ENCODE results near the gene SLC44A5.
"Not testable (repeated sequence)": the region's sequence is repeated elsewhere in the genome, so short reads cannot be mapped to it uniquely, and the experiment has no call there.

The SLC44A5 gene

DNA sequence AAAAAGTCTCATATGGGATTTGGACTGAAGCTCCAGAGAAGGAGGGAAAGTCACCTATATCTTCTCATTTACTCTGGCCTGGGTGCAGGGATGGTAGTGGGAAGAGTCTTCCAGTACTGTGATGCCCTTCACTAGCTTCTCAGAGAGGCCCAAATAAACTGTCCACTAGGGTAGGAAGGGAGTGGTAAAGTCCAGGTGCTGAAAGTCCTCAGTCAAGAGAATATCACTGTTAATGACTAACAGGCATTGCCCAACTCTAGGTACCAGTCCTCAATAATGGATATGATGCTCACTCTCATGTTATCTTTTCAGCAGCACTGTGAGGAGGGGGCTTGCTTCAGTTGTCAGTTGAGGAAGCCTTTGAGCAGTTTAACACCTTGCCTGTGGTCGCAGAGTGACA, 412.8 kb downstream of the SLC44A5 start:
- TF ChIP-seq, protein P1, sequence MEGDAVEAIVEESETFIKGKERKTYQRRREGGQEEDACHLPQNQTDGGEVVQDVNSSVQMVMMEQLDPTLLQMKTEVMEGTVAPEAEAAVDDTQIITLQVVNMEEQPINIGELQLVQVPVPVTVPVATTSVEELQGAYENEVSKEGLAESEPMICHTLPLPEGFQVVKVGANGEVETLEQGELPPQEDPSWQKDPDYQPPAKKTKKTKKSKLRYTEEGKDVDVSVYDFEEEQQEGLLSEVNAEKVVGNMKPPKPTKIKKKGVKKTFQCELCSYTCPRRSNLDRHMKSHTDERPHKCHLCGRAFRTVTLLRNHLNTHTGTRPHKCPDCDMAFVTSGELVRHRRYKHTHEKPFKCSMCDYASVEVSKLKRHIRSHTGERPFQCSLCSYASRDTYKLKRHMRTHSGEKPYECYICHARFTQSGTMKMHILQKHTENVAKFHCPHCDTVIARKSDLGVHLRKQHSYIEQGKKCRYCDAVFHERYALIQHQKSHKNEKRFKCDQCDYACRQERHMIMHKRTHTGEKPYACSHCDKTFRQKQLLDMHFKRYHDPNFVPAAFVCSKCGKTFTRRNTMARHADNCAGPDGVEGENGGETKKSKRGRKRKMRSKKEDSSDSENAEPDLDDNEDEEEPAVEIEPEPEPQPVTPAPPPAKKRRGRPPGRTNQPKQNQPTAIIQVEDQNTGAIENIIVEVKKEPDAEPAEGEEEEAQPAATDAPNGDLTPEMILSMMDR (IDR thresholded peaks at IDR 0.05; ENCODE audit: borderline replicate concordance, insufficient read depth, low read depth, low read length) = no peak
- H3K4me3 ChIP-seq (ENCODE audit: low read depth, low read length) = no peak overlapping the region

DNA sequence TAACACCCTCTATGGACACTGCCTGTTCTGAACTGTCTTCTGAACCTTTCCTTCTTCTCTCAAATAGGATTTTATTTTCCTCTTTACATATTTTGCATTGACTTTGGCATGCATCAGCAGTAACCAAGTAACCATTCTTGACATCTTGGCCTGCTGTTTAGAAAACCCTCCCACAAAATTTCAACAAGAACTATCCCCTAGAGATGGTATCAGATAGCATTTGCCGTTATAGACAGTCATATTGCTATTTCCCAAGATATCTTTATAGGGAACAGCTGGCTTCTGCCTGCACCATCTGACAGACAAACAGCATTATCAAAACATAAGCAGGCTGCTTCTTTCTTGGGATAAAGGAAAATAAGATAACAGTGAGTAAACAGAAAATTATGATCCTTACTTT, 422.0 kb downstream of the SLC44A5 start:
- TF ChIP-seq, protein P1 (IDR thresholded peaks at IDR 0.05; ENCODE audit: borderline replicate concordance, insufficient read depth, low read depth, low read length) = no peak
- H3K4me3 ChIP-seq (ENCODE audit: low read depth, low read length) = no peak overlapping the region

DNA sequence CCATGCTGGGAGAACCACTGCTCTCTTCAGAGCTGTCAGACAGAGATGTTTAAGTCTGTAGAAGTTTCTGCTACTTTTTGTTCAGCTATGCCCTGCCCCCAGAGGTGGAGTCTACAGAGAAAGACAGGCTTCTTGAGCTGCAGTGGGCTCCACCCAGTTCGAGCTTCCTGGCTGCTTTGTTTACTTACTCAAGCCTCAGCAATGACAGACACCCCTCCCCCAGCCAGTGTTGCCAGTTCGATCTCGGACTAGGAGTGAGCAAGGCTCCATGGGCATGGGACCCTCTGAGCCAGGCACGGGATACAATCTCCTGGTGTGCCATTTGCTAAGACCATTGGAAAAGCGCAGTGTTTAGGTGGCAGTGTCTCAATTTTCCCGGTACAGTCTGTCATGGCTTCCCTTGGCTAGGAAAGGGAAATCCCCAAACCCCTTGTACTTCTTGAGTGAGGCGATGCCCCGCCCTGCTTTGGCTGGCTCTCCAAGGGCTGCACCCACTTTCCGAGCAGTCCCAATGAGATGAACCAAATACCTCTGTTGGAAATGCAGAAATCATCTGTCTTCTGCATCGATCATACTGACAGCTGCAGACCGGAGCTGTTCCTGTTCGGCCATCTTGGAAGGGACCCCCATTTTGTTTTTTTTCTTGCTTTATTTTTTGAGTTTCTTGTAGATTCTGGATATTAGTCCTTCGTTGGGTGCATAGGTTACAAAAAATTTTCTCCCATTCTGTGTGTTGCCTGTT, 429.5 kb downstream of the SLC44A5 start:
- not testable (repeated sequence) for H3K4me3 ChIP-seq (ENCODE audit: low read depth, low read length)

DNA sequence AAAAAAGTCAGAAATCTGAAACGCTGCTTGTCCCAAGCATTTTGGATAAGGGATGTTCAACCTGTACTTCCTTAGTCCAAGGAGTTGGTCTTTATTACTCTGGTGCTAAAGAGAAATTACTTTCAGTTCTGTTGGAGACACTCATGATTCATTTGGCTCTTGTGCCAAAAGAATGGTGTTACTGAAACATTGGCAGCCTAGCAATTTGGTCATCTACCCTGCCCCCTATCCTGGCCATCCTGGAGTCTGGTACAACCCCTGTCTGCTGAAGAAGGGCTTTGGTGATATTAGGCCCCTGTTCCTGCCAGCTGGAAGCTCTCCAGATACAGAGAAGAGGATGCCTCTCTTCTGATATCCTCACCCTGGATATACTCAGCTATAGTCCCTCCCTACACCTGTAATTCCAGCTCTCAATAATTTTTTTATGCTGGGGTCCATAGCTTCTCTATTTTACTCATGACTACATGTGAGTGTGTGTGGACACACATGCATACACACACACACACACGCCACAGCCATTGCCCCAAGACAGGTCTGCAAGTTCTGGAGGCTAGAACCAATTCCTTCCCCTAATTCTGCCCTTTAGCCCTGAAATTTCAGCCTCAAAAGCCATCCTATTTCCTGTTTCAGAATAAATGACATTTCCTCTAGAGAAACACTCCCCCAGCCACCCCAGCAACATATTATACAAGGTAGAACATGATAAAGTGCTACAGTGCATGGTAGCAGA, 436.7 kb downstream of the SLC44A5 start:
- no peak overlapping the region for H3K4me3 ChIP-seq (ENCODE audit: low read depth, low read length)

DNA sequence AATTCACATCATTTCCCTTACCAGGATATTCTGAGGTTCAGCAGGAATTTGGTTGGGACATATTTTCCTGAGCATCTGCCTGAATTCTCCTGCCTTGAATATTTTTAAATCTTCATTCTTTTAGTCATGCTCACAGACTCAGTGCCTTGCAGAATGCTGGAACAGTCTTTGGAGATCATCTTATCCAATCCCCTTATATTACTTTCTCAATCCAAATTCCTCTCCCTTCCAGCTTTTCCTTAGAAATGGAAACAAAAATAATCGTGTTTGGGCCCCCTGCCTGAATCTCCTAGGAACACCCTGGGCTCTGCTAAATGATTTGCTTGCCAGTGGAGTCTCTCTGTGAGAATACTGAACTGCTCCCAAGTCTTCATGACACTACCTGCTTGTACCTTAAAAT, 438.4 kb downstream of the SLC44A5 start:
- H3K4me3 ChIP-seq (ENCODE audit: low read depth, low read length) = no peak overlapping the region
- TF ChIP-seq, protein P1 (IDR thresholded peaks at IDR 0.05; ENCODE audit: borderline replicate concordance, insufficient read depth, low read depth, low read length) = no peak

More for the DNA sequence above, 436.7 kb downstream of the SLC44A5 start:
- TF ChIP-seq, protein P1 (IDR thresholded peaks at IDR 0.05; ENCODE audit: borderline replicate concordance, insufficient read depth, low read depth, low read length) = no peak

DNA sequence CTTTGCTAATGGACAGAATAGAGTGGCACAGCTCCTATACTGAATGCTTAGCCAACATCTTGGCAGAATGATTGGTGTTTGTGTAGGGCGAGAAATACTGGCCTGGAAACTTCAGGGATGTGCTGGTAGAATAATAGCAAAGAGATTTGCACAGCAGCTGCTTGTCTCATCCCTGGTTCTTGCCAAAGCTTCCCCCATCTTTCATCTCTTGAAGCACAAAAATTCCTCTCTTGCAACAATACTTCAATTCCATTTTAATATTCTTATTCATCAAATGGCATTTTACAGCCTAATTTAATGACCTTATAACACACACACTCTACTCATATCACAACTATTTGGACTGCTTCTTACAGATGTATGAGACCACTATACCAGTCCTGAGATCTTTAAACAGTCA, 439.0 kb downstream of the SLC44A5 start:
- no peak overlapping the region for H3K4me3 ChIP-seq (ENCODE audit: low read depth, low read length)
- TF ChIP-seq, protein P1 (IDR thresholded peaks at IDR 0.05; ENCODE audit: borderline replicate concordance, insufficient read depth, low read depth, low read length) = no peak

DNA sequence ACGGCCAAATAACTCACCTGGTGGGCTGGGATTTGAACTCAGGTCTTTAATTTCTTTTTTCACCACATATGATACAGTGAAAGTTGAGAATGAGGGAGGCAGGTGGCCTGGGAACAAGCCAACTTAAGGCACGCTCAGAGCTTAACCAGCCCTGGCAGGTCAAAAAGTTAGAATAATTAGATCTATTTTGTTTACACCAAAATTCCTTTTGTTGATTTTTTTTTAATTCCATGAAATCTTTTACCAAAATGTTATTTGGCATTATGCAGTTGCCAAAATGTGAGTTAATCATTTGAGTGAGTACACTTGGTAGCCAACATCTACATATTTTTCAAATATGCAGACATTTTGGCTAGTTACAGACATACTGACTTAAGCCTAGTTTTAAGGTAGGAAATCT, 439.9 kb downstream of the SLC44A5 start:
- TF ChIP-seq, protein P1 (IDR thresholded peaks at IDR 0.05; ENCODE audit: borderline replicate concordance, insufficient read depth, low read depth, low read length) = no peak
- H3K4me3 ChIP-seq (ENCODE audit: low read depth, low read length) = no peak overlapping the region
